Measurements from ENCODE around the gene TTLL7.

The TTLL7 gene

GRCh38 chr1:83832194-83832593, 166.7 kb downstream of the TTLL7 start:
- in situ Hi-C loops (cut with MboI; ENCODE audit: low sequenced_read_pairs): no loop called here

- in situ Hi-C loops (cut with MboI; ENCODE audit: low sequenced_read_pairs): no loop called here
These were observed 169.8 kb downstream of the TTLL7 start for GRCh38 chr1:83829106-83829505.

- in situ Hi-C loops (cut with MboI; ENCODE audit: low sequenced_read_pairs): no loop called here
These were observed 170.5 kb downstream of the TTLL7 start for GRCh38 chr1:83828456-83828855.

GRCh38 chr1:83827741-83828140, 171.2 kb downstream of the TTLL7 start:
- in situ Hi-C loops (cut with MboI; ENCODE audit: low sequenced_read_pairs): no loop called here

- in situ Hi-C loops (cut with MboI; ENCODE audit: low sequenced_read_pairs): no loop called here
These were observed 176.7 kb downstream of the TTLL7 start for GRCh38 chr1:83822208-83822607.

- in situ Hi-C loops (cut with MboI; ENCODE audit: low sequenced_read_pairs): no loop called here
These were observed 179.5 kb downstream of the TTLL7 start for GRCh38 chr1:83819436-83819835.

GRCh38 chr1:83818916-83819315, 180.0 kb downstream of the TTLL7 start:
- in situ Hi-C loops (cut with MboI; ENCODE audit: low sequenced_read_pairs): no loop called here

GRCh38 chr1:83816836-83817235, 182.1 kb downstream of the TTLL7 start:
- in situ Hi-C loops (cut with MboI; ENCODE audit: low sequenced_read_pairs): no loop called here

- in situ Hi-C loops (cut with MboI; ENCODE audit: low sequenced_read_pairs): no loop called here
These were observed 183.6 kb downstream of the TTLL7 start for GRCh38 chr1:83815330-83815729.
